ENCODE results near the gene MYBPC1.
A peak's percentile ranks its signal among the peaks of the same experiment; 100 is the strongest.
"Not testable (repeated sequence)": the region's sequence is repeated elsewhere in the genome, so short reads cannot be mapped to it uniquely, and the experiment has no call there.

Gene MYBPC1

GRCh38 chr12:101594700-101595099 is at the start of gene MYBPC1:
Gene MYBPC1 (plus strand): TSS chr12:101594971. CDS start chr12:101595071, 100 bp downstream.
- DNase-seq, result no peak

DNA sequence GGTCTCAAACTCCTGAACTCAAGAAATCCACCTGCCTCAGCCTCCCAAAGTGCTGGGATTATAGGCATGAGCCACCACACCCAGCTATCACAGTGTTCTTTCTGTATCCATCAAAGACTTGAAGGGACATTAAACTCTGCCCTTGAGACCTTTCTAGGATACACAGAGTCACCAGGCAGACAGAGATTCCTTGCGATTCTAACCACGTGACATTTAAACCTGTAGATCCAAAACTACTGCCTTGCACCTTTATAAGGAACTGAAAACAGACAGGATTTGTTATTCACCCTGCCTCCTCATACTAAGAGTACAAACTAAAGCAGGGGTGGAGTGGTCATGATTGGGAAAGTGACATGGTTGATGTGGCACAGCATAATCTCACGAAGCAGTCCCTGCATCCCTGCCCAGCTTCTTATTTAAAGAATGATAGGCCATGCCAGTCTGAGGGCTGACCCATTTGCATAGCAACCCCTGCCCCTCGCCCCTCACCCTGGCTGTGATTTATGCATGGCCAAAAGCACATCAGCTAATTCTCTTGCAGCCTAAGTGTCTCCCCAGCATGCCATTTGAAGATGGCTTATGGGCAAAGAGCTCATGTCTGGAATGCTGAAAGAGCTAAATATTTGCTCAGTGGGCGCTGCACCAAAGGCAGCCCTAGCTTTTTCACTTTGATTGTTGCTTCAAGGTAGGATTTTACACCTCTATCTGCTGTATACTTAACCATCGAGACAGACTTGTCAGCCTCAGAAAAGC is 43.2 kb upstream of the MYBPC1 start:
- no peak for DNase-seq

DNA sequence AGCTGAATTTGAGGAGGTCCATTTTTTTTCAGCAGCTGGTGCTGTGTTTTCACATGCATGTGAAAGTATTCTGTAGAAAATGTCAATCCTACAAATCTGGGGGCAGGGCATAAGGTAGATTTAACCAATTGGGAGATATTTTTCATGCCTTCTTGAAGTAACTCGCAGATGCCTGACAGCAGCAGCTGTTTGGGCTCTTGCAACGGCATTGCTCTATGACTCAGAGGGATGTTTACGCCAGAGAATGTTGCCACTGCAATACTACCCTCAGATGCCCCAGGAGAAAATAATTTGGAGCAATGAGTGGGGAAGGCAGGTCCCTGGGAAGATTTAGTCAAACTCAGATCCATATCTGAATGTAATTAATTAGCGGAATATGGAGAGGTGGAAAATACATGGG is 42.5 kb upstream of the MYBPC1 start:
- no peak for DNase-seq

GRCh38 chr12:101557094-101557493 is 37.7 kb upstream of the MYBPC1 start:
- no peak for DNase-seq

DNA sequence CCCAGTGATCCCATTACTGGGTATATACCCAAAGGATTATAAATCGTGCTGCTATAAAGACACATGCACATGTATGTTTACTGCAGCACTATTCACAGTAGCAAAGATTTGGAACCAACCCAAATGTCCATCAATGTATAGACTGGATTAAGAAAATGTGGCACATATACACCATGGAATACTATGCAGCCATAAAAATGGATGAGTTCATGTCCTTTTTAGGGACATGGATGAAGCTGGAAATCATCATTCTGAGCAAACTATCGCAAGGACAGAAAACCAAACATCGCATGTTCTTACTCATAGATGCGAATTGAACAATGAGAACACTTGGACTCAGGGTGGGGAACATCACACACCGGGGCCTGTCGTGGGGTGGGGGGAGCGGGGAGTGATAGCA is 36.0 kb upstream of the MYBPC1 start:
- not testable (repeated sequence) for DNase-seq

DNA sequence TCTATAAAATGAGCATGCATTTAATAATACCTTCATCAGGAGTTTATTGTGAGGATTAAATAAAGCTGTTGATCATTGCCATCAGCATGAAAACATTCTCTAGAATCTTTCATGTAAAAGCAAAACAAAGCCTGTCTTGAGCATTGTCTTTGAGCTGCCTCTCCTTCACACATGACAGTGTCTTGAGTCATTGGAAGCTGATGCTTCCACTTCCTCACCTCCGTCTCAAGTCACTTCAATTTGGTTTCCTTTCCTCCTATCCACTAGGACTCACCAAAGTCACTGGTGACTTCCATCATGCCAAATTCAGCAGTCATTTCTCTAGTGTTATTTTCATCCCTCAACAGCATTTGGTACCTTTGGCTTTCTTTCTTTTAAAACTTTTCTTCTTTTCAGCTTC is 31.6 kb upstream of the MYBPC1 start:
- no peak for DNase-seq

GRCh38 chr12:101564912-101565311 is 29.9 kb upstream of the MYBPC1 start:
- DNase-seq, result no peak

DNA sequence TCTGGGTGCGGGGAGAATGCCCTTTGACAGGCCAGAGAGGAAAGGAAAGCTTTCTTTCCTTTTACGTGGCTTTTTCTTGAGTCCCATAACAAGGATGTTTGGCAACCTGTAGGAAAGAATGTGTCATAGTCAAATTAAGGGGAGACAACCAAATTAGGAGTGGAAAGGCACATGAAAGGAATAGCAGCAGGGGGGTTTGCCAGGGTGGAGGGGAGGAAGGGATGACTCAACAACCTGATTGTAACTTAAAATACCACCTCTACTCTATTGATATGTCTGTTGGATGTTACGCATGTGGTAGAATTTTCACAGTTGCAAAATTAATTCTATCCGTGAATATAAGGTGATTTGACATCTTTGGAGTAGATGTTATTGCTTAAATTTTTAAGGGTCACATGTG is 28.5 kb upstream of the MYBPC1 start:
- DNase-seq, result no peak

- DNase-seq, result peak; percentile 83
Observed at GRCh38 chr12:101567918-101568317, 26.9 kb upstream of the MYBPC1 start.

- no peak for DNase-seq
Observed at GRCh38 chr12:101570047-101570446, 24.7 kb upstream of the MYBPC1 start.

DNA sequence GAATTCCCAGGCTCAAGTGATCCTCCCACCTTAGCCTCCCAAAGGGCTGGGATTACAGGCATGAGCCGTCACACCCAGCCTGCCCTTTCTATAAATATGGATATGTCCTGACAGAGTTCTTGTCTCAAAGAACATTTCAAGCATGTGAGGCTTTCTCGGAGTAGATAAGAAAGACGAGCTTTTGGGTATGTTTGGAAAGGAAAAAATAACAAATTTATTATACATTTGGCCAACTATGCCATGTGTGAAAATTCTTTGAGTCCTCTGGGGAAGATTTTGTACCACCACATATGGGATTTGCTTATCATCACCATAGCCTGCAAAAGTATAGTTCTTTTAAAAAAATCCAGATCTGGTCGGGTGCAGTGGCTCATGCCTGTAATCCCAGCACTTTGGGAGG is 23.7 kb upstream of the MYBPC1 start:
- no peak for DNase-seq

- DNase-seq, result no peak
Observed at GRCh38 chr12:101573743-101574142, 21.0 kb upstream of the MYBPC1 start.

DNA sequence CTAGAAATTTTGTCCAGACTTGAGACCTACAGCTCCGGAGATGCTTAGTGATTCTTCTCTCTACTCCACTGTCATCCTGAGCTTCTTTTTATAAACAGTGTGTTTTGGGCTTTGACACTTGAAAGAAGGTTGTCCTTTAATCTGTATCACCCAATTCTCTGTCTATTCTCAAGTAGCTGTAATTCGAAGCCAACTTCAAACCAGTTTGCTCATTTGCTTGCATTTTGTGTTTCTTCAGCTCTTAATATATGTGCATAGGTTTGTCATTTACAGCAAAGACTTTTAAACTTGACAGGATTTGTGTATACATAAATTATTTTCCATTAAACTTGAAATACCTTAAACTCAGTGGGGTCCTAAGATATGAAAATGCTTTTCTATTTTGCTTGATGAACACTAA is 16.4 kb upstream of the MYBPC1 start:
- DNase-seq, result no peak

DNA sequence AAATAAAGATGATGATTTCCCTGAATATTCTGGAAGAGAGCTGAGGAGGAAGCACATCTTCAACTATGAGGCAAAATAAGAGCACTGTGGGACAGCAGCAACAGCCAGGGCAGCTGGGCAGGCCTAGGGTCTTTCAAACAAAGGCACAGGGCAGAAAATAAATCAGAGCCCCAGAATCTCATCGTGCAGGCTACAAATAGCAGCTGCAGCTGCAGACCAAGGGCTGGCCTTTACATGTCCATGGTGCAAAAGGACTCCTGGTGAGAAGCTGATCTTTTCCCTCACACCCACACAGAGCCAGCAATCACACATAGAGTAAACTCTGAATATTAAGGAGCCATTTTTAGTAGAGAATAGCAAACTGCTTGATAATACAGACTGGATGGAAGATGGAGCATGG is 13.6 kb upstream of the MYBPC1 start:
- no peak for DNase-seq

- no peak for DNase-seq
Observed at GRCh38 chr12:101582937-101583336, 11.8 kb upstream of the MYBPC1 start.

- DNase-seq, result no peak
Observed at GRCh38 chr12:101590383-101590782, 4.4 kb upstream of the MYBPC1 start.

DNA sequence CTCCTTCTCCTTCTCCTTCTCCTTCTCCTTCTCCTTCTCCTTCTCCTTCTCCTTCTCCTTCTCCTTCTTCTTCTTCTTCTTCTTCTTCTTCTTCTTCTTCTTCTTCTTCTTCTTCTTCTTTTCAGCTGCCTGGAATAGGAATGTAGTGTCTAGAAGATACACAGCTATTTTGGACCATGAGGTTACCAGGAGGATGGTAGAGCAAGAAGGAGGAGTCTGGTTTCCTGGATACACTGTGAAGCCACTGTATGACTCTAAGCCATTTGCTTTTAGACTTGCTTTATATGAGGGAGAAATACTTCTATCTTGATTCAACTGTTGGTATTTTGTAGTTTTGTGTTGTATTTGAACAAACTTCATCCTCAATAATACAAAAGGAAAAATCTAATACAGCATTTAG is 3.0 kb upstream of the MYBPC1 start:
- DNase-seq, result no peak

- no peak for DNase-seq
Observed at GRCh38 chr12:101592448-101592847, 2.3 kb upstream of the MYBPC1 start.

GRCh38 chr12:101592921-101593320 is 1.9 kb upstream of the MYBPC1 start:
- no peak for DNase-seq

- no peak for DNase-seq
Observed at GRCh38 chr12:101596172-101596571, 1.4 kb downstream of the MYBPC1 start.

DNA sequence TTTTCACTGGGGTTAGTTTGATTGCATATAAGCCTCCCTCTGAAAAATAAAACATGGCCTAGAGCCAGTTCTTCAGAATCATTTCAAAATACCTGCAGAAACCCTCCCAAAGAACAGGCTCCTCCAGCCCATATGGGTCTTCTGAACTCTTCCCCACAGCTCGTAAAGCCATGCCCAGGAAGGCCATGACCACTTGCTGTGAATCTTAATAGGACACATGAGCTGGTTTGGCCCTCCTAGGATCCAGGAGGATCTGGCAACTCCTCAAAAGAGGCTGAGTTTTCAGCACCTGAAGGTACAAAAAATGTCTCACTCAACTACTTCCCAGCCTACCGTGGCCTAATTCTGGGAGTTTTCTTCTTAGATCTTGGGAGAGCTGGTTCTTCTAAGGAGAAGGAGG is 2.4 kb downstream of the MYBPC1 start:
- DNase-seq, result no peak

DNA sequence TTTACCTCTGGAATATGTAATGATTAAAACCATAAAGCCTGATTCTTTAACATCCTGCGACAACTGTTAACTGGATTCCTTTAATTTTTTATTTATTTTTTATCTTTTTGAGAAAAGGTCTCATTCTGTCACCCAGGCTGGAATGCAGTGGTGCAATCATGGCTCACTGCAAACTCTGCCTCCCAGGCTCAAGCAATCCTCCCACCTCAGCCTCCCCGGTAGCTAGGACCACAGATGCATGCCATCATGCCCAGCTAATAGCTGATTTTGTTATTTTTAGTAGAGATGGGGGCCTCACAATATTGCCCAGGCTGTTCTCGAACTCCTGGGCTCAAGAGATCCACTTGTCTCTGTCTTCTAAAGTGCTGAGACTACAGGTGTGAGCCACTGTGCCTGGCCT is 3.7 kb downstream of the MYBPC1 start:
- DNase-seq, result no peak

- no peak for DNase-seq
Observed at GRCh38 chr12:101599311-101599710, 4.5 kb downstream of the MYBPC1 start.

DNA sequence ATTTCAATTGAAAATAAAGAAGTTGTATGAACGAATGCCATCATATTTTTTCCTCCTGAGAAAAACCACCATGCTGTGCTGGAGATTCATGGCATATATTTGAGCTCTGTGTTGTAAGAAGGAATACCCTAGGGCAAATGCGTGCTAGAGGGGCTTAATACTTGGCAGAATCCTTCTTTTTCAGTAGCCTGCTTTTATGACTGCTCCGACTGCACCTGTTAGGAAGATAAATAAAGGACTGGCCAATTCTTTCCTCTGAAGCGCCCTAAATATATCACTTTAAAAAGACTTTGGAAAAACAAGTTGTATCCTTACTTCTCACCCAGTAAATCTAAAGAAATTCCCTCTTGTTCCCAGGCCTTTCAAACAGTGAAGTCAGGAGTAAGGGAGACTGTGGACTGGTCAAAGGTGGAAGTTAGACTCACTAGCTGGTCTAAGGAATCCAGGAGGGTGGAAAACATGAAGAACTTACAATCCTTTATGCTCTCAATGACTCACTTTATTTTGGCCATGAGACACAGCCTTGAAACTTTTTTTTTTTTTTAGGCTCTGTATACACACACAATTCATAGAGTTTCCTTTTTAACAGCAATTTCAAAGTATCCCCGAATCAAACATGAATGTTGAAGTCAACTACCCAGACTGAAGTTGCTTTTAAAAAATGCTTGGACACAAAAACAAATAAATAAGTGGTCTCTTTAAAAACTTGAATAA is 5.2 kb downstream of the MYBPC1 start:
- DNase-seq, result no peak

DNA sequence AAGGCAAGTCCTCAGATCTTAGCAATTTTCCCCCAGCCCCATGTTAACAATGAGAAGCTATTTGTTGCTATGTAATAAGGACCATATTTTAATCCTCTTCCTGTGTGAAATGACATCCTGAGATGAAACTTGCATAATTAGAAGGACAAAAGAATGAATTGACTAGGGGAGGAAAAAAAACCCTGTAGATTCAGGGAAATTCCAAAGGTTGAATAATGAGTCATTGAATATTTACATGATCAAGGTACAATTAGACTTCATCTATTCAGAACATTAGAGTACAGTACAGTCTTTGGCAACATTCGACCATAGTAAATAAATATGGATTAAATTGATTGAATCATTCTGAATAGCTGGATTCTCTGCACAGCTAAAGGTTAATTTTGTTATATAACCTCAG is 9.4 kb downstream of the MYBPC1 start:
- no peak for DNase-seq
